NCI-H2107 (cell line): ENCODE results near the gene ABI1.
"Not testable (repeated sequence)": the region's sequence is repeated elsewhere in the genome, so short reads cannot be mapped to it uniquely, and the experiment has no call there.

Experiments
- DNase-seq: peaks from one replicate; lab custom pipeline; 2025; lab: John Stamatoyannopoulos, UW

ABI1 gene

GRCh38 chr10:26804418-26805393 lies 56.1 kb downstream of the ABI1 start:
- no peak for DNase-seq

GRCh38 chr10:26803849-26804248 lies 56.9 kb downstream of the ABI1 start:
- no peak for DNase-seq

DNA sequence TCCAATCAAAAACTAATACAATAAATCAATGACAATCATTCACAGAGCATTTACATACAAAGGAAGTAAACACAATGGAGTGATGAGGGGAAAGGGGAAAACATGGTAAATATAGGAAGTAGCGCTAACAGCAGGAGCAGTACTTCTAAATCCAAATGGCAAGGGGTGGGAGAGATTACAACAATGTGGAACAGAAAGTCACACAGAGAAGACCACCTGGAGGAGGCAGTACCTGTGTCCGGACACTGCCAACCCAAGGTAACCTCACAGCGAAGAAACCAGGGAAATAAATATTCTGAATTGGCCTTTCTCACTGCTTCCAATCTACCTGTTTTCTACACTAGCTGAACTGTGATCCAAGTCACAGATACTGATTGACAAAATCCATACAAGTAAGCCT lies 58.2 kb downstream of the ABI1 start:
- no peak for DNase-seq

- DNase-seq: no peak
These were observed 58.9 kb downstream of the ABI1 start for GRCh38 chr10:26801831-26802230.

DNA sequence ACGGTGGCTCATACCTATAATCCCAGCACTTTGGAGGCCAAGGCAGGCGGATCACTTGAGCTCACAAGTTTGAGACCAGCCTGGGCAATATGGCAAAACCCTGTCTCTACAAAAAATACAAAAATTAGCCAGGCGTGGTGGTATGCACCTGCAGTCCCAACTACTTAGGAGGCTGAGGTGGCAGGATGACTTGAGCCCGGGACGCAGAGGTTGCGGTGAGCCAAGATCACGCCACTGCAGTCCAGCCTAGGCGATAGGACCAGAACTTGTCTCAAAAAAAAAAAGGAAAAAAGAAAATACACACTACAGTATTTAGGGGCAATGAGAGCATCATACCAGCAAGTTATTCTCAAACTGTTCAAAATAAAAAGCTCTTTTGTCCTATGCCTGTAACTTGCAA lies 59.5 kb downstream of the ABI1 start:
- no peak for DNase-seq

GRCh38 chr10:26800468-26800867 lies 60.3 kb downstream of the ABI1 start:
- DNase-seq: no peak

DNA sequence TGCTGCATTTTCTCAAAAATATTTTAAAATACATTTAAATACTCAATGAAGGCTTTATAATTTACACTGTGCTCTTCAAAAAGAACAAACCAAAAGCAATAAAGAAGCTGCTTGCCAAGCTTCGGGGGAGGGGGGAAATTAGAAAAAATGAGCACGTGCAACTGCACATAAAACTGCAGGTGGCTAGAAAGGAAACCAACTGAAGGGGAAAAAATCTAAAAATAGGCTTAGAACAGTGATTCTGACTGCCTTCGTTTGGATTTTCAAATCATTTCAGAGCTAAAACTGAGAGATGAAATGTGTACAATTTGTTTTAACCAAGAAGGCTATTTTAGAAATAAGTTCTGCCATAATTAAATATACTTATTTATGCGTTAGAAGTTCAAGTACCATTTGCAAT lies 61.4 kb downstream of the ABI1 start:
- DNase-seq: no peak

DNA sequence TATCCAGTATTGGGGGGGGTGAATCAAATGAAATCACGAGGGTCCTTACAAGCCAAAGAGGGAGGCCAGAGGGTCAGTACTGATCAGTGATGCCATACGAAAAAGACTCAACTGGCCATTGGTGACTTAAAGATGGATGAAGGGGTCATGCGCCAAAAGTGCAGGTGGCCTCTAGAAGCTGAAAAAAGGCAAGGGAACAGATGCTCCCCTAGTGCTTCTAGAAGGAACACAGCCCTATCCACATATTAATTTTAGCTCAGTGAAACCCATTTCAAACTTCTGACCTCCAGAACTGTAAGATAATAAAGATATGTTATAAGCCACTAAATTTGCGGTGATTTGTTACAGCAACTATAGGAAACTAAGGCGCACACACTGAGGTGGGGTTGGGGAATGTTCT lies 62.5 kb downstream of the ABI1 start:
- no peak for DNase-seq

DNA sequence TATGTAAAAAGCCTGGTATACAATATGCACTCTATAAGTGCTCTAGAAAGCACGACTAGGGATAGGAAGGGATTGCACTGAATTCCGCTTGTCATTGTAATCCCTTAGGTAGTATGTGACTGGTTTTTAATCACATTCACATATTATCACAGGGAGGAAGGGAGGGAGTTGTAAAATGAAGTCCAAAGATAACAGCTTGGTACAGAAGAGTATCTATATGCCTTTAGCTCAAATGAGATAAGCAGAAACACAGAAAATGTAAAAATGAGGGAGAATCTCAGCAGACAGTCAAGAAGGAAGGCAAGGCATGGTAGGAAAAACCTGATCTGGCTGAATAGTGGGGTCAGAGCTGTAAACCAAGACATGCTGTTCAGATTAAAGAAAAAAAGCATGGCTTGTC lies 63.4 kb downstream of the ABI1 start:
- DNase-seq: no peak

- no peak for DNase-seq
These were observed 67.8 kb downstream of the ABI1 start for GRCh38 chr10:26792758-26793495.

DNA sequence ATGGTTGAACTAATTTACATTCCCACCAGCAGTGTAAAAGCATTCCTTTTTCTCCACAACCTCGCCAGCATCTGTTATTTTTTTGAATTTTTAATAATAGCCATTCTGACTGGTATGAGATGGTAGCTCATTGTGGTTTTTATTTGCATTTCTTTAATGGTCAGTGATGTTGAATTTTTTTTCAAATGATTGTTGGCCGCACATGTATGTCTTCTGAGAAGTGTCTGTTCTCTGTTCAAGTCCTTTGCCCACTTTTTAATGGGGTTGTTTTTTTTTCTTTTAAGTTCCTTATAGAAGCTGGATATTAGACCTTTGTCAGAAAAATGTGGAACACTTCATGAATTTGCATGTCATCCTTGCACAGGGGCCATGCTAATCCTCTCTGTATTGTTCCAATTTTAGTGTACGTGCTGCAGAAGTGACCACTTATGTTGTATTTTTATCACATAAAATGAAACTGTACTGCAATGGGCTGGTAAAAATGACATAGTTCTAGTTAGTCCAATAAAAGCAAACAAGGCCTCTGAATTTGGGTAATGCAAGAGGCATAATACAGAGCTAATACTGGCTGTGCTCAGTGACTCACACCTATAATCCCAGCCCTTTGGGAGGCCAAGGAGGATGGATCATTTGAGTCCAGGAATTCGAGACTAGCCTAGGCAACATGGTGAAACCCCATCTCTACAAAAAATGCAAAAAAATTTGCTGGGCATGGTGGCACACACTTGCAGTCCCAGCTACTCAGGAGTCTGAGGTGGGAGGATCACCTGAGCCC lies 70.3 kb downstream of the ABI1 start:
- no peak for DNase-seq

- DNase-seq: not testable (repeated sequence)
These were observed 71.0 kb downstream of the ABI1 start for GRCh38 chr10:26789779-26790178.

DNA sequence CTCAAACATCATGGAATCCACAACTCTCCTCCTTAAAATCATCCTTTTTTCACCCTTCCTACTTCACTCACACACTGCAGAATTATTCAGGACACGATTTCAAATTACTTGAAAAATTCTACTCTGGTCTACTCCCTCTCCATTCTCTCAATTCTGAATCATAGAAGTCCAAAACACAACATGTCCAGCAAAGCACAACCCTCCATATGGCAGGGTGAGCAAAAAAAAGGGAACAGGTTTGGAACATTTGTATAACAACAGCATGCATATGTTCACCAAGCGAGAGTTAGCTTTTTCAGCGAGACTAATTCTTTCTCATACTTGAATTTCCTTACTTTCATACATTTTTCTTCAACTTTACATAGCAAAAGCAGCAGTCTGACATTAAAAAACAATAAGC lies 73.4 kb downstream of the ABI1 start:
- no peak for DNase-seq

- DNase-seq: no peak
These were observed 79.0 kb downstream of the ABI1 start for GRCh38 chr10:26781797-26782196.

DNA sequence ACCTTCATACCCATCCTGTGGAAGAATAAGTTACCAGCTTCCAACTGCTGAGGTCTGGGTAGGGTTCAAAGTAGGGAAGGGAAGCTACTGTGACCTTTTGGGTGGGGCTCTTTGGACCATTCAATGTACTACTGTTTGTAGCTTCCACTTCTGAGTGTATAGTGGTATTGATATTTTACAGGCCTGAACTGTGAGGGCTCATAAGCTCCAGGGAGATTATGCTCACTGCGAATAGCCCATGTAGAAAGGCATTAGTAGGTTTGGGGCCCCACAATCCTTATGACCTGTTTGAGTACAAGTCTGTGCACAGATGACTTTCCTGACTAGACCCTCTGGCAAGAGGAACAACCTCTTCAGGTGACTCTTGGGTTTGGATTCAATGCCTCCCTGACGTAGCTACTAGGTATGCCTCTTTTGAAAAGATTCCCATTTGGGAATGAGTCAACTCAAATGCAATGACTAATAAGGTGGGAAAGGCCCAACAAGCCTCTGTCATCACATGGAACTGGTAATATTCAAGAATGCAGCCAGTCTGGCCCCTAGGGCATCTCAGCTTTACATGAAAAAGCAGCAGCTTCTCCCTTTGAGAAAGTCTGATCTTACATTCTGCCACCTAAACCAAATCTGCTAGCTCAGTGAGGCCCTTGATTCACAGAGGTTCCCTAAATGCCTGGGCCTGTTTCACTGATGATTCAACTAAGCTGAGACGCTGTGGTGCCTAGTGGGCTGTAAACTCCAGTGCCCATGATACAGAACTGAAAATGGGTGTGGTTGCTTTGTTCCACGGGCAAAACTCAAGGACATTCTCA lies 79.8 kb downstream of the ABI1 start:
- no peak for DNase-seq

DNA sequence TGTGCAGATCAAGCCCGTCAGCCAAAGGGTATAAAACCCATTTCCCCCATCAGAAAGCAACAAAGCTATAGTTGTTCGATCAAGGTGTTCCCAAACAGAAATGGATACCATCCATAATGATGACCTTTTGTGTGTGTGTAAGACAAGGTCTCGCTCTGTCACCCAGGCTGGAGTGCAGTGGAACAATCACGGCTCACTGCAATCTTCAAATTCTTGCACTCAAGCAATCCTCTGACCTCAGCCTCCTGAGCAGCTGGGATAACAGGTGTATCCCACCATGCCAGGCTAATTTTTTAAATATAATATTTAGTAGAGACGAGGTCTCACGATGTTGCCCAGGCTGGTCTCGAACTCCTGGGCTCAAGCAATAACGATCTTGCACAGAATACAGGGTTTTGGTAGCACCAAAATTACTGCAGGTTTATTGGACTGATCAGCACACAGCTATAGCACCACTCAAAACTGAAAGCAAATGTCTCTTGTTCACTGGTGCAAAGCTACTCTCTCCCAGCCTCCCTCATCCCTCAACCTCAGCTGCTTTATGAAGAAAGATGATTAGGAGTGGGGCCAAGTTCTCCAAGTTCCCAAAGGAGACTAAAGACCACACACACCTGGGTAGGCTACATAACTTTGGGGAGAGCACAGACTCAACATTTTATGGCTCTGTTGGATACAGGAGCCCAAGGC lies 80.5 kb downstream of the ABI1 start:
- DNase-seq: no peak

DNA sequence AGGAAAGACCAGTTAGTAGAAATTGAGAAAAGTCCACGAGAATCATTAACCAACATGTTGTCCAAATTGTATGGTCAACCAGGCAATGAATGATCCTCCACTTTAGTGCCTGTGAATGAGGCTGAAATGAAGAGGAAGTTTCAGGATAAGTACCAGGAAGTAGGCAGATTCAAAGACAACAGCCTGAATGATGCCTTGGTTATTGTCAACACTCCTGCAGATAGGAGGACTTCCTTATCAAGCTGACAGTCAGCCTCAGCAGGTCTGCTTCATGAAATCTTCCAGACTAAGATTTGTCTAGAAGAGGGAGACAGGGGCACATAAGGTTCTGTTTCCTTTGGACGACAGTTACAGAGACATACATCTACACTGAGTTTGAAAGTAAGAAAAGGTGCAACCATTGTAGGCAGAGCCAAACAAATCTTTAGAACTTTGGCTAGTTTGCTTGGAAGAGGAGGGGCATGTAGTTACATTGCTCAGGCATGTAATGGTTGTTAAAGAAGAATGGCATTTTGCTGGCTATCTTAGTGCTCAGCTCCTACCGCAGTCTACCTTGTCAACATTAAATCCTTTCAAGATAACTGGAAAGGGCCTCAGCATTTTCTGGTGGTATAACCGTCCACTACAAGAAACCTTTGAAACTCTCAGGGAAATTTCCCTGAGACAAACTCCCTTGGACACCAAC lies 81.4 kb downstream of the ABI1 start:
- DNase-seq: no peak

DNA sequence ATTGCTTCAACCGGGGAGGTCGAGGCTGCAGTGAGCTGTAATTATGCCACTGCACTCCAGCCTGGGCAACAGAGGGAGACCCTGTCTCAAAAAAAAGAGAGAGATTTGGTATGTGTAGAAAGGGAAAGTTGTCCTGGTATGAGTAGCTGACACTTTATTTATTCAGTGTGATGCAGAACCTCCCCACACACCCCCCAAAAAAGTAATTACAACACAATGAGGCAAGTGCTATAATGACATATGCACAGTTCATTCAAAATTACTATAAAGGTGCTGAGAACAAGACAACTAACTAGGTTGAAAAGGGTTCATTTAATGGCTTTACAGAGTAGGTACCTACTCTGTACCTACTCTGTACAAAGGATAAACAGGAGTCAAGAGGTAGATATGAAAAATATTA lies 83.1 kb downstream of the ABI1 start:
- DNase-seq: no peak

DNA sequence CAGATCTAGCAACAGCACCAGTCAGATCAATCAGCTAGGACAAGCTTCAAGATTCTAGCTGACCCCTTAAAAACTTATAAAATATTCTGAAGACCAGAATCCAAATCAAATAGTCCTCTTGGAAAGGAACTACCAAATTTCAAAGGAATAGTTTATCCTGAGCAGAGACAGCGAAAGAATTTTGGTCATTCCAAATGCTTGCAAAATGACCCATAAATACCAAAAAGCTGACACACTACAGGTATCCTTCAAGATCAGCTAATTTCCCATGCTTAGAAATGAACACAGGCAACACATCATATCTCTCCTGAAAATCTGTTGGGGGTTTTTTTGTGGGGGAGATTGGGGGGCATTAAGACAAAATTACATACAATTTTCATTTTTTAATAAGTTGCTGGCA lies 84.5 kb downstream of the ABI1 start:
- DNase-seq: no peak

- no peak for DNase-seq
These were observed 87.1 kb downstream of the ABI1 start for GRCh38 chr10:26773633-26774032.
